HepG2 (cell line): ENCODE data around the gene MAP7D3. TPM values are rescaled to one million over a fixed set of nuclear protein-coding genes. Genes with fewer than 3 reads are reported as not detected.

Experiments
- ATAC-seq: fragments of 200-7000 bp; cut with Tn5 transposase; 3 replicates; pipeline ENCODE4 v1.9.1; 2020; ENCODE audit warnings: mild to moderate bottlenecking, moderate library complexity
- BruUV-seq: library from RNA; stranded (reverse); fragments of 400-500 nt; replicated peaks from 2 replicates; lab custom pipeline; 2021; lab: Mats Ljungman, UMichigan
- CTCF ChIA-PET: fragments of 300-600 bp; formaldehyde crosslinking; extraction: SDS; loops from one replicate; lab custom pipeline; 2021; ENCODE audit warnings: low total read pairs, inconsistent platforms, low intra/inter-chr PET ratio; lab: Yijun Ruan, JAX
- POLR2A ChIA-PET: fragments of 350-600 bp; sonication (Branson Sonifier 250); formaldehyde crosslinking; loops from one replicate; lab custom pipeline; 2020; ENCODE audit warnings: antibody characterized with exemption, inconsistent platforms; lab: Yijun Ruan, JAX
- DNase-seq: peaks from one replicate; pipeline ENCODE4 v3.0.0-alpha.2; 2015; ENCODE audit warnings: low spot score
- FAIRE-seq: peaks from 3 replicates; lab custom pipeline; 2011; peaks lifted over from hg19 to GRCh38; lab: Jason Lieb, UNC
- H2AFZ ChIP-seq: one replicate; pipeline ENCODE4 v1.6.1; 2011; ENCODE audit warnings: low read length, inconsistent platforms
- H3K27ac ChIP-seq: fragments of 300-600 bp; 3 replicates; pipeline ENCODE4 v1.8.0; 2011; ENCODE audit warnings: mixed run types, mild to moderate bottlenecking, mixed read lengths, low read length, inconsistent platforms; ENCODE audit not compliant: insufficient read depth; ENCODE audit errors: extremely low read length
- H3K27me3 ChIP-seq, 2 experiments: fragments of 200-600 bp in 1 of 2; 2 replicates in 1 of 2; 3 replicates in 1 of 2; pipeline versions ENCODE4 v1.6.0 to v1.8.0; 2011; ENCODE audit warnings: low read length in 2 of 2, mild to moderate bottlenecking in 2 of 2, moderate library complexity in 2 of 2, inconsistent platforms in 1 of 2; ENCODE audit not compliant: insufficient read depth in 2 of 2, control insufficient read depth in 1 of 2
- H3K36me3 ChIP-seq, 2 experiments: fragments of 200-600 bp in 1 of 2; replicated peaks in 1 of 2; 2 replicates in 1 of 2; 3 replicates in 1 of 2; pipeline versions ENCODE4 v1.5.1 to v1.8.0; 2011; ENCODE audit warnings: low read length in 2 of 2, inconsistent platforms in 1 of 2; ENCODE audit not compliant: insufficient read depth in 2 of 2, control insufficient read depth in 1 of 2
- H3K4me1 ChIP-seq: 2 replicates; pipeline ENCODE4 v1.5.1; 2012; ENCODE audit warnings: low read length, inconsistent platforms; ENCODE audit not compliant: insufficient read depth
- H3K4me2 ChIP-seq: 2 replicates; pipeline ENCODE4 v1.6.0; 2011; ENCODE audit warnings: low read depth, low read length, inconsistent platforms
- H3K4me3 ChIP-seq, 3 experiments: fragments of 200-600 bp in 1 of 3; sonication (generic), shearing (Covaris generic) in 1 of 3; replicated peaks in 1 of 3; 2 replicates each; pipeline ENCODE4 v1.5.1; 2011 to 2016; ENCODE audit warnings: low read length in 3 of 3, inconsistent platforms in 2 of 3, low read depth in 2 of 3, mild to moderate bottlenecking in 2 of 3, control low read depth in 1 of 3, mixed read lengths in 1 of 3; ENCODE audit not compliant: insufficient read depth in 1 of 3
- H3K79me2 ChIP-seq: one replicate; pipeline ENCODE4 v1.6.1; 2011; ENCODE audit warnings: low read length, inconsistent platforms; ENCODE audit not compliant: insufficient read depth
- H3K9ac ChIP-seq: 2 replicates; pipeline ENCODE4 v1.6.0; 2011; ENCODE audit warnings: mild to moderate bottlenecking, low read depth, low read length, inconsistent platforms; ENCODE audit not compliant: insufficient read depth
- H3K9me3 ChIP-seq: 2 replicates; pipeline ENCODE4 v1.5.1; 2012; ENCODE audit warnings: mild to moderate bottlenecking, low read length
- H4K20me1 ChIP-seq: 2 replicates; pipeline ENCODE4 v1.6.0; 2011; ENCODE audit warnings: inconsistent platforms, mild to moderate bottlenecking, low read length, moderate library complexity; ENCODE audit not compliant: insufficient read depth
- HDAC1 ChIP-seq: sonication (generic); formaldehyde crosslinking; IDR thresholded peaks from 2 replicates; pipeline ENCODE4 v1.5.1; 2020; ENCODE audit warnings: mild to moderate bottlenecking, missing genetic modification reagents
- IKZF1 ChIP-seq: fragments of 450-650 bp; IDR thresholded peaks from 2 replicates; pipeline ENCODE4 v1.7.1; 2016
- ISX ChIP-seq: sonication (generic); formaldehyde crosslinking; conservative IDR thresholded peaks from 2 replicates; pipeline ENCODE4 v1.5.0; 2020; ENCODE audit warnings: missing genetic modification reagents
- KDM4B ChIP-seq: sonication (generic); formaldehyde crosslinking; IDR thresholded peaks from 2 replicates; pipeline ENCODE4 v1.4.0; 2020; ENCODE audit warnings: missing genetic modification reagents
- NFYB ChIP-seq: sonication (generic); formaldehyde crosslinking; IDR thresholded peaks from 2 replicates; pipeline ENCODE4 v1.4.0; 2020; ENCODE audit warnings: missing genetic modification reagents
- SOX6 ChIP-seq, 2 experiments: fragments of 450-650 bp in 1 of 2; sonication (generic) in 1 of 2; formaldehyde crosslinking in 1 of 2; IDR thresholded peaks; 2 replicates each; pipeline versions ENCODE4 v1.4.0 to v1.6.1; 2017 to 2020; ENCODE audit warnings: antibody characterized with exemption in 1 of 2, mild to moderate bottlenecking in 1 of 2, missing genetic modification reagents in 1 of 2
- ZNF138 ChIP-seq: sonication (generic); formaldehyde crosslinking; IDR thresholded peaks from 2 replicates; pipeline ENCODE4 v1.5.0; 2020; ENCODE audit warnings: mild to moderate bottlenecking, low read depth, missing genetic modification reagents
- ZNF562 ChIP-seq: sonication (generic); formaldehyde crosslinking; IDR thresholded peaks from 2 replicates; pipeline ENCODE4 v1.8.0; 2022; ENCODE audit warnings: missing genetic modification reagents, borderline replicate concordance
- ZNF777 ChIP-seq: sonication (generic); formaldehyde crosslinking; IDR thresholded peaks from 2 replicates; pipeline ENCODE4 v1.4.0; 2020; ENCODE audit warnings: missing genetic modification reagents
- ZNF879 ChIP-seq: sonication (generic); formaldehyde crosslinking; IDR thresholded peaks from 2 replicates; pipeline ENCODE4 v1.8.1; 2023; ENCODE audit warnings: missing genetic modification reagents
- WGBS: methylation state at CpG from one replicate; pipeline ENCODE4 v1.1.6; 2017; ENCODE audit warnings: low lambda C conversion rate; 5-methylcytosine and 5-hydroxymethylcytosine counted together
- in situ Hi-C: cut with HindIII; loops from 2 replicates; pipeline ENCODE4 v1.10.0; 2017; ENCODE audit warnings: low pct_unique_long_range_greater_than_20kb; ENCODE audit not compliant: extremely low pct_ligation_motif_present
- intact Hi-C: fragments of 100-400 bp; cut with micrococcal nuclease; formaldehyde crosslinking; loops from one replicate; pipeline ENCODE4 v1.10.0; 2022; ENCODE audit not compliant: unreplicated experiment
- polyA plus RNA-seq, 8 experiments: library from polyadenylated mRNA; depleted of rRNA in 3 of 8; stranded (reverse) in 7 of 8; unstranded in 1 of 8; fragments of >200 nt; fragmentation: Illumina TruSeq in 4 of 8; extraction: Trizol in 4 of 8; gene quantifications; 2 replicates each; pipeline versions ENCODE4 v1.2.1 to v1.2.3, GENCODE V29; 2011 to 2016; ENCODE audit warnings: low read depth in 4 of 8, missing spikeins in 1 of 8, mixed read lengths in 1 of 8; ENCODE audit not compliant: insufficient read depth in 1 of 8
- total RNA-seq, 5 experiments: library from RNA; depleted of rRNA; stranded (reverse); fragments of >200 nt; fragmentation: Illumina TruSeq; extraction: Trizol; gene quantifications; 2 replicates each; pipeline ENCODE4 v1.2.3, GENCODE V29; 2016; ENCODE audit warnings: low read depth in 1 of 5
- TF ChIP-seq, protein P1 (sequence below): sonication (generic); formaldehyde crosslinking; IDR thresholded peaks from 2 replicates; pipeline ENCODE4 v1.8.1; 2022; ENCODE audit warnings: mild to moderate bottlenecking, missing genetic modification reagents
- TF ChIP-seq, protein P2 (sequence below): sonication (generic); formaldehyde crosslinking; IDR thresholded peaks from 2 replicates; pipeline ENCODE4 v1.5.0; 2020; ENCODE audit warnings: mild to moderate bottlenecking, low read depth, missing genetic modification reagents, borderline replicate concordance
- TF ChIP-seq, protein P3 (sequence below): sonication (generic); formaldehyde crosslinking; conservative IDR thresholded peaks from 2 replicates; pipeline ENCODE4 v1.4.0; 2020; ENCODE audit warnings: mild to moderate bottlenecking, missing genetic modification reagents, moderate library complexity
- TF ChIP-seq, protein P4 (sequence below): sonication (generic); formaldehyde crosslinking; IDR thresholded peaks from 2 replicates; pipeline ENCODE4 v1.8.1; 2023; ENCODE audit warnings: mild to moderate bottlenecking, missing genetic modification reagents

Gene MAP7D3
- total and polyA plus RNA-seq, 2 of the 13 experiments (the other 11 are each of a cell fraction or from before 2014, with no cell fraction given), result not detected

DNA sequence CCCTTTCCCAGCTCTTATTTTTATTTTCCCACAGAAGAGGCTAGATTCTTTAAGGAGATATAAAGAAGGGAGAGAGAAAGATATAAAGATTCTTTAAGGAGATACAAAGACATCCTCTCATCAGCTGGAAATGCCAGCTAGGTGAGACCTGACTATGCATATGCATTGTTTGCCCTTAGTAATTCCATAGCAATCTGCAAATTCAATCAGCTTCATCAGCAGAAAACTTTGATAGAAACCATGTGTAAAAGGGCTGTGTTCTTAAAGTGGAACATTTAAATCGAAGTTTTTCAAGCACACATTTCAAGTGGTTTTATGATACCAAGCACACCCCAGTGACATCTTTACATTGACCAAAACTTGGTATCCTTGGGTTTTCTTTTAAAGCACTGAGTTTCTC is 79.8 kb downstream of the MAP7D3 start:
- DNase-seq (no peak), FAIRE-seq (no peak), ATAC-seq (no peak)
- H3K9me3 ChIP-seq, result no peaks in the 10 kb centered on the region
- TF ChIP-seq ZNF562 (CRISPR knock-in tag), result no peak
- TF ChIP-seq, protein P1, sequence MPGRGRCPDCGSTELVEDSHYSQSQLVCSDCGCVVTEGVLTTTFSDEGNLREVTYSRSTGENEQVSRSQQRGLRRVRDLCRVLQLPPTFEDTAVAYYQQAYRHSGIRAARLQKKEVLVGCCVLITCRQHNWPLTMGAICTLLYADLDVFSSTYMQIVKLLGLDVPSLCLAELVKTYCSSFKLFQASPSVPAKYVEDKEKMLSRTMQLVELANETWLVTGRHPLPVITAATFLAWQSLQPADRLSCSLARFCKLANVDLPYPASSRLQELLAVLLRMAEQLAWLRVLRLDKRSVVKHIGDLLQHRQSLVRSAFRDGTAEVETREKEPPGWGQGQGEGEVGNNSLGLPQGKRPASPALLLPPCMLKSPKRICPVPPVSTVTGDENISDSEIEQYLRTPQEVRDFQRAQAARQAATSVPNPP, result no peak
- no peak for TF ChIP-seq ZNF138 (CRISPR knock-in tag)
- no peak for TF ChIP-seq ZNF777
- TF ChIP-seq HDAC1 (CRISPR knock-in tag), result no peak
- TF ChIP-seq, protein P2, sequence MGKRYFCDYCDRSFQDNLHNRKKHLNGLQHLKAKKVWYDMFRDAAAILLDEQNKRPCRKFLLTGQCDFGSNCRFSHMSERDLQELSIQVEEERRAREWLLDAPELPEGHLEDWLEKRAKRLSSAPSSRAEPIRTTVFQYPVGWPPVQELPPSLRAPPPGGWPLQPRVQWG, result no peak
- TF ChIP-seq, protein P3, sequence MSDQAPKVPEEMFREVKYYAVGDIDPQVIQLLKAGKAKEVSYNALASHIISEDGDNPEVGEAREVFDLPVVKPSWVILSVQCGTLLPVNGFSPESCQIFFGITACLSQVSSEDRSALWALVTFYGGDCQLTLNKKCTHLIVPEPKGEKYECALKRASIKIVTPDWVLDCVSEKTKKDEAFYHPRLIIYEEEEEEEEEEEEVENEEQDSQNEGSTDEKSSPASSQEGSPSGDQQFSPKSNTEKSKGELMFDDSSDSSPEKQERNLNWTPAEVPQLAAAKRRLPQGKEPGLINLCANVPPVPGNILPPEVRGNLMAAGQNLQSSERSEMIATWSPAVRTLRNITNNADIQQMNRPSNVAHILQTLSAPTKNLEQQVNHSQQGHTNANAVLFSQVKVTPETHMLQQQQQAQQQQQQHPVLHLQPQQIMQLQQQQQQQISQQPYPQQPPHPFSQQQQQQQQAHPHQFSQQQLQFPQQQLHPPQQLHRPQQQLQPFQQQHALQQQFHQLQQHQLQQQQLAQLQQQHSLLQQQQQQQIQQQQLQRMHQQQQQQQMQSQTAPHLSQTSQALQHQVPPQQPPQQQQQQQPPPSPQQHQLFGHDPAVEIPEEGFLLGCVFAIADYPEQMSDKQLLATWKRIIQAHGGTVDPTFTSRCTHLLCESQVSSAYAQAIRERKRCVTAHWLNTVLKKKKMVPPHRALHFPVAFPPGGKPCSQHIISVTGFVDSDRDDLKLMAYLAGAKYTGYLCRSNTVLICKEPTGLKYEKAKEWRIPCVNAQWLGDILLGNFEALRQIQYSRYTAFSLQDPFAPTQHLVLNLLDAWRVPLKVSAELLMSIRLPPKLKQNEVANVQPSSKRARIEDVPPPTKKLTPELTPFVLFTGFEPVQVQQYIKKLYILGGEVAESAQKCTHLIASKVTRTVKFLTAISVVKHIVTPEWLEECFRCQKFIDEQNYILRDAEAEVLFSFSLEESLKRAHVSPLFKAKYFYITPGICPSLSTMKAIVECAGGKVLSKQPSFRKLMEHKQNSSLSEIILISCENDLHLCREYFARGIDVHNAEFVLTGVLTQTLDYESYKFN (CRISPR knock-in tag), result no peak
- TF ChIP-seq KDM4B (CRISPR knock-in tag), result no peak
- TF ChIP-seq, protein P4, sequence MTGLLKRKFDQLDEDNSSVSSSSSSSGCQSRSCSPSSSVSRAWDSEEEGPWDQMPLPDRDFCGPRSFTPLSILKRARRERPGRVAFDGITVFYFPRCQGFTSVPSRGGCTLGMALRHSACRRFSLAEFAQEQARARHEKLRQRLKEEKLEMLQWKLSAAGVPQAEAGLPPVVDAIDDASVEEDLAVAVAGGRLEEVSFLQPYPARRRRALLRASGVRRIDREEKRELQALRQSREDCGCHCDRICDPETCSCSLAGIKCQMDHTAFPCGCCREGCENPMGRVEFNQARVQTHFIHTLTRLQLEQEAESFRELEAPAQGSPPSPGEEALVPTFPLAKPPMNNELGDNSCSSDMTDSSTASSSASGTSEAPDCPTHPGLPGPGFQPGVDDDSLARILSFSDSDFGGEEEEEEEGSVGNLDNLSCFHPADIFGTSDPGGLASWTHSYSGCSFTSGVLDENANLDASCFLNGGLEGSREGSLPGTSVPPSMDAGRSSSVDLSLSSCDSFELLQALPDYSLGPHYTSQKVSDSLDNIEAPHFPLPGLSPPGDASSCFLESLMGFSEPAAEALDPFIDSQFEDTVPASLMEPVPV (CRISPR knock-in tag), result no peak
- no peak for TF ChIP-seq ZNF879 (CRISPR knock-in tag)
- TF ChIP-seq ISX (CRISPR knock-in tag), result no peak
- no peak for TF ChIP-seq IKZF1
- TF ChIP-seq SOX6 (IDR thresholded peaks at IDR 0.05), result no peak
- no peak for TF ChIP-seq SOX6 (CRISPR knock-in tag; IDR thresholded peaks at IDR 0.05)
- TF ChIP-seq NFYB (CRISPR knock-in tag), result no peak
- no peaks in the 10 kb centered on the region for H3K79me2 ChIP-seq
- H3K27ac ChIP-seq, result no peak overlapping the region
- H3K4me1 ChIP-seq, result no peaks in the 10 kb centered on the region
- no peak overlapping the region for H3K9ac ChIP-seq
- CTCF ChIA-PET, result no interaction called here
- H2AFZ ChIP-seq, result no peak overlapping the region
- H4K20me1 ChIP-seq, result no peaks in the 10 kb centered on the region
- in situ Hi-C loops (no loop called here), intact Hi-C loops (no loop called here)
- WGBS, result 0% methylated on average over 1 of the region's 1 CpG
- H3K4me2 ChIP-seq, result no peak overlapping the region
- H3K27me3 ChIP-seq, result no peaks in the 10 kb centered on the region
- H3K4me3 ChIP-seq, result no peak overlapping the region
- H3K36me3 ChIP-seq, result no peaks in the 10 kb centered on the region
- no TSS peak for BruUV-seq
- POLR2A ChIA-PET, result no interaction called here
